Epithelial cell of prostate (primary cell): ENCODE measurements around the gene PERP.
"Not testable (repeated sequence)": the region's sequence is repeated elsewhere in the genome, so short reads cannot be mapped to it uniquely, and the experiment has no call there.

Source experiments
- DNase-seq: peaks from one replicate; pipeline ENCODE4 v3.0.0-alpha.2; 2011; ENCODE audit warnings: low read depth, low spot score
- H3K27ac ChIP-seq: fragments of 450-650 bp; 2 replicates; pipeline ENCODE4 v1.5.1; 2017; ENCODE audit warnings: mild to moderate bottlenecking

Gene PERP

DNA sequence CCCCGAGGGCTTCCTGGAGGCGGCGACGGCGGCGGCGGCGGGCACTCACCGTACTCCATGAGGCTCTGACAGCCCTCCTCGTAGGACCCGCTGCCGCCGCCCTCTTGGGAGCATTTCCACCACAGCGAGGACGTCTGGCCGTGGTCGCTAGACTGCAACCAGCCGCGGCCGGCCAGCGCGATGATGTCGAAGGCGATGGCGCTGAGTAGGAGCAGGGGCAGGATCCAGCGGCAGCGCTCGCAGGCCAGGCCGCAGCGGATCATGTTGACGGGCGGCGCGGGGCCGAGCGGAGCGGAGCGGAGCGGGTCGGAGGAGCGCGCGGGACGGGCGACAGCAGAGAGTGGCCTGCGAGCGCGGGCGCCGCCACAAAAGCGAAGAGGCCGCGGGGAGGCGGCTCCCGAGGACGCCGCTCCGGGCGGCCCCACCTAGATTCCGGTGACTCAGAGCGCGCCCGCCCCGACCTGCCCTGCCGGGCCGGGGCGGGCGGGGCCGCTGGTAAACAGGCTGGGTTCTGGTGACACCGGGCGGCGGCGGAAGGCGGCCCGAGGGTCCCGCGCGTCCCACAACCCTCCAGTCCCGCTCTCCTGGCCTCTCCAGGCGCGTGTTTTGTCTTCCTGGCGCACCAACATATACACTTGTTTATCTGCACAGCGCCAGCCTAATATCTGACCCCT is at the start of gene PERP:
TSS of gene PERP (minus strand) at position 342 of the 674 bp plus-strand sequence. CDS start at position 263, 79 bp downstream.
- no peak for DNase-seq
- peak within 1 kb of the TSS; percentile 97 for H3K27ac ChIP-seq

DNA sequence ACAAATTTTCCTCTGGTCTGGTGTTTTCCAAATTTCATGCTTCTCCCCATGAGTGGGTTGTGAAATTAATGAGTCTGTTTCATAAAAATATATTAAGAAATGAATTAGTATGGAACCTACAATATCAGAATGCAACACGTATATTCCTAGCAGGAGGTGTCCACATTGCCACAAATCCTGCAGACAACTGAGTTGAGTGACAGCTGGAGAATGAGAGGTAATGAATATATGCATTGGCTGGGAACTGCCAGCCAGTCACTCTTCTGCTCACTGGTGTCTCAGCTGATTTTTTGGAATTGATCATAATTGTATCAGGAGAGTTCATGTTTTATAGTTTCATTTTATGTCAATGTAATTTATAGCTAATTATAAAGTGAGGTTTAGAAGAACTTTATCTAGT is 48.2 kb upstream of the PERP start:
- no peak overlapping the region for H3K27ac ChIP-seq
- DNase-seq = no peak

DNA sequence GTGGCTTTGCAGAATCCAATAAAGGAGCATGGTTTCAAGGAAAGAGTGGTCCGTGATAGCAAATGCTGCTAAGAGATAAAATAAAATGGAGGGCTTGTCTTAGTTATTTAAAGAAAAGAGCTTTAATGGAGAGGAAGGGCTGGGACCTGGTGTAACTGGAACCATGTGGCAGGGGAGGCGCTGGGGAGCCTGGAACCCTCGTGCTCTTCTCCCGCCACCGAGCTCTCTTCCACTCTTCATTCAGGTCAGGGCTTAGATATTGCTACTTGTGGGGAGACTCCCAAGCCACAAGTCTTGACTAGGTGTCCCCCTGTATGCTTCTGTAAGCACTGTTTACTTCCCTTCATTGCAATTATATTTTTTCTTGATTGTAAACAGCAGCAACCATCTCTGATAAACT is 39.3 kb upstream of the PERP start:
- no peak for DNase-seq
- no peak overlapping the region for H3K27ac ChIP-seq

DNA sequence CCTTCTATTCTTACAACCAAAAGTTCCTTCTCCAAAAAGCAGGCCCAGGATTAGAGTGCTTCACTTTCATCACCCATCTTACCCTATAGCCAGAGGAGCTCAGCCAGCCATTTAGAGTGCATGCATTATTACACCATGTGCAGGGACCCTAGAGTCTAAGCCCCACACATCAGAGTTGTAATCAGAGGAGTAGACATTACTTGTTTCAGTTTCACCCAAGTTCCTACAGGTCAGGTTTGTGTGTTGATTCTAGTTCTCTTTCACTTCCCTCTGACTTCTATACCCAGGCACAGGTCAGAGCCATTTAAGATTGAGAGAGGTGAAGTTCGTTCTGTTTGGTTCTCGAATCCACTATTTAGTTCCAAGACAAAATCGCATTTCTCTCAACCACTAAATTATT is 38.2 kb upstream of the PERP start:
- no peak overlapping the region for H3K27ac ChIP-seq
- DNase-seq = no peak

DNA sequence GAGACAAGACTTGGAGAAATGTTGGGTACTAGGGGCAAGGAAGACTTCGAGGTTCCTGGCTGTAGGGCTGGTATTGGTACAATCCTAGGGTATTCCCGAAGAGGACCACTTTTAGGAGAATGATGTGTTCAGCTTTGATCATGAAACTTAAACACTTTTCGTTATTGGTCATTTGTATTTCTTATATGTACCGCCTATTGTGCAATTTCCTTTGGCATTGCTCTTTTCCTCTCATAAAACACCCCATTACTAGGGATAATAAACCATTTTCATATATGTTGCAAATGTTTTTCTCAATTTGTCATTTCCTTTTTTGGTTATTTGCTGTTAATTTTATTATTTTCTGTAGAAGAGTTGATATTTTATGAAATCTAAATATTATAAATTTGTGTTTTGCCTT is 35.6 kb upstream of the PERP start:
- no peak overlapping the region for H3K27ac ChIP-seq
- DNase-seq = no peak

DNA sequence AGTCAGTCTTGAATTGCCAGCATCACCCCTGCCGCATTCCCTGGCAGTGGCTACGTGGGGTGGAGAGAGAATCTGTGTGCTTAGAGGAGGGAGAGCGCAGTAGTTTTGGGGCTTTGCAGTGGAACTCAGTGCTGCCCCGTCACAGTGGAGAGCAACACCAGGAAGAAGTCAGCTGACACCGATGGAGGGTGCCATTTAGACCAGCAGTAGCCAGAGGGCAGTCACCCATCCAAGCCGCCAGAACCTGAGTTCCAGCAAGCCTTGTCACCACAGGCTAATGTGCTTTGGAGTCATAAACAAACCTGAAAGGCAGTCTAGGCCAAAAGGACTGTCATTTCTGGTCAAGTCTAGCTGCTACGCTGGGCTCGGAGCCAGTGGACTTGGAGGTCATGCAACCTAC is 22.0 kb upstream of the PERP start:
- H3K27ac ChIP-seq = no peak overlapping the region
- DNase-seq = no peak

DNA sequence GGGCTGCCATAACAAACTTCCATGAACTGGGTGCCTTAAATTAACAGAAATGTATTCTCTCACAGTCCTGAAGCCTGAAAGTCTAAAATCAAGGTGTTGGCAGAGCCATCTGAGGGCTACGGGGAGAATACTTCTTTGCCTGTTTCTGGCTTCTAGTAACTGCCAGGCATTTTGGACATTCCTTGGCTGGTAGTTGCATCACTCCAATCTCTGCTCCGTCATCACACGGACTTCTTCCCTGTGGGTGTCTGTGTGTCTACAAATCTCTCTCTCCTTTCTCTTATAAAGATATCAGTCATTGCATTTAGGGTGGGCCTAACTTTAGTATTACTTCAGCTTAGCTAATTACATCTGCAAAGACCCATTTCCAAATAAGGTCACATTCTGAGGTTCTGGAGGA is 20.9 kb upstream of the PERP start:
- no peak overlapping the region for H3K27ac ChIP-seq
- DNase-seq = no peak

DNA sequence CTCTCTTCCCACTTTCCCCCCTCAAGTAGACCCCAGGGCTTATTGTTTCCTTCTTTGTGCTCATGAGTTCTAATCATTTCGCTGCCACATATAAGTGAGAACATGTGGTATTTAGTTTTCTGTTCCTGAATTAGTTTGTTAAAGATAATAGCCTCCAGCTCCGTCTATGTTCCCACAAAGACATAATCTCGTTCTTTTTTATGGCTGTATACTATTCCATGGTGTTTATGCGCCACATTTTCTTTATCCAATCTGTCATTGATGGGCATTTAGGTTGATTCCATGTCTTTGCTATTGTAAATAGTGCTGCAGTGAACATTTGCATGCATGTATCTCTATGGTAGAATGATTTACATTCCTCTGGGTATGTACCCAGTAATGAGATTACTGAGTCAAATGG is 16.9 kb upstream of the PERP start:
- H3K27ac ChIP-seq = no peak overlapping the region
- no peak for DNase-seq

DNA sequence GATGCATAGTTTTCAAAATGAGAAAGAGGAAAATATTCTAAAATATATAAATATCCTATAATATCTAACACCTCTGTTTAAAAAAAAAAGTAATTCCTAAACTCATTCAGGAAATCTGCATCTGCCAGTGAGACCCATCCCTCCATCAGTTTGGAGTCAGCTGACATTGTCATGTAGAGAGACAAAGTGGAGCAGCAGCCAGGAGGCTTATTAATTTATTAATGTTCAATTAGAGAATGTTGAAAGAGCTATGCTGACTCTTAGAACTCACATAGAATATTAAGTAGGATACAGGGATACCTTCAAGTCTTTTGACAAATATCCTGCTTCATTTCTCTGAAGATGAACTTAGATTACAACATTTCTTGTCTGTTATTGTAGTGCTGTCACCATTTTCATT is 12.8 kb upstream of the PERP start:
- no peak overlapping the region for H3K27ac ChIP-seq
- no peak for DNase-seq

DNA sequence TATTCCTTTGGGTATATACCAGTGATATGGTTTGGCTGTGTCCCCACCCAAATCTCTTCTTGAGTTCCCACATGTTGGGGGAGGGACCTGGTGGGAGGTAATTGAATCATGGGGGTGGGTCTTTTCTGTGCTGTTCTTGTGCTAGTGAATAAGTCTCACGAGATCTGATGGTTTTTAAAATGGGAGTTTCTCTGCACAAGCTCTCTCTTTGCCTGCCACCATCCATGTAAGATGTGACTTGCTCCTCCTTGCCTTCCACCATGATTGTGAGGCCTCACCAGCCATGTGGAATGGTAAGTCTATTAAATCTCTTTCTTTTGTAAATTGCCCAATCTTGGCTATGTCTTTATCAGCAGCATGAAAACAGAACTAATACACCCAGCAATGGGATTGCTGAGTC is 12.0 kb upstream of the PERP start:
- H3K27ac ChIP-seq, DNase-seq: not testable (repeated sequence)

DNA sequence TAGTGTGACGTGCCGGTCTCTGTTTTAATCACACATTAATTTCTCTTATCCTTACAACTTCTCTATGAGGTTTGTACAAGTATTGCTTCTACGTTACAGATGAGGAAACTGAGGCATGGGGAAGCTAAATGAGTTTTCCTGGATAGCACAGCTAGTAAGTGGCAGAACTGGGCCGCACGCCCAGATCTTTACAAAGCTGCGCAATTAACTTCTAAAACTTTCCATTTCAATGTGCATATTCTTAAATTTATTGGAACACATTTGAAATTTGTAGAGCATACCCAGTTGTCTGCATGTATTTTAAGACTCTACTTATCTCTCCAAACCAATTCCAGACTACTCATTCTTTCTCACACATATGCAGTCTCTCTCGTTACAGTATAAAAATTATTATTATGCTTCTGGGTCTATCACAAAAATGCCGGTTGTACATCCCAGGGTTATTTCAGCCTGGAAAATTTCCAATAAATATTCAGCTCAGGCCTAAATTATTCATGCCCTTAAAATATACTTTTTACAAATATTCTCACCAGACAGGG is 10.2 kb upstream of the PERP start:
- DNase-seq = no peak
- no peak overlapping the region for H3K27ac ChIP-seq

DNA sequence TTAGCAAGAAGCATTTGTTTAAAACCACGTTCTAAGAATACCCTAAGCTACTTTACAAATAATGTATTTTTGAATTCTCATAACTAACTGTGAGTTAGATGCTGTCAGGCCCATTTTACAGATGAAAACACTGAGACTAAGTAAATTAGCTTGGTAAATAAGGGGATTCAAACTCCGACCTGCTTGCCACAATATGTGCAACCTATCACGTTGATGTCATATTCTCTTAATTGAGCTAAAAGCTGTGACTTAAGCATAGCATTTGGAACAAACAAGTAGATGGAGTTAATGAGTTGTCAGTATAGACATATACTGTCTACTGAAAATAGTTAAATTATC is 9.4 kb upstream of the PERP start:
- DNase-seq = no peak
- H3K27ac ChIP-seq = no peak overlapping the region

DNA sequence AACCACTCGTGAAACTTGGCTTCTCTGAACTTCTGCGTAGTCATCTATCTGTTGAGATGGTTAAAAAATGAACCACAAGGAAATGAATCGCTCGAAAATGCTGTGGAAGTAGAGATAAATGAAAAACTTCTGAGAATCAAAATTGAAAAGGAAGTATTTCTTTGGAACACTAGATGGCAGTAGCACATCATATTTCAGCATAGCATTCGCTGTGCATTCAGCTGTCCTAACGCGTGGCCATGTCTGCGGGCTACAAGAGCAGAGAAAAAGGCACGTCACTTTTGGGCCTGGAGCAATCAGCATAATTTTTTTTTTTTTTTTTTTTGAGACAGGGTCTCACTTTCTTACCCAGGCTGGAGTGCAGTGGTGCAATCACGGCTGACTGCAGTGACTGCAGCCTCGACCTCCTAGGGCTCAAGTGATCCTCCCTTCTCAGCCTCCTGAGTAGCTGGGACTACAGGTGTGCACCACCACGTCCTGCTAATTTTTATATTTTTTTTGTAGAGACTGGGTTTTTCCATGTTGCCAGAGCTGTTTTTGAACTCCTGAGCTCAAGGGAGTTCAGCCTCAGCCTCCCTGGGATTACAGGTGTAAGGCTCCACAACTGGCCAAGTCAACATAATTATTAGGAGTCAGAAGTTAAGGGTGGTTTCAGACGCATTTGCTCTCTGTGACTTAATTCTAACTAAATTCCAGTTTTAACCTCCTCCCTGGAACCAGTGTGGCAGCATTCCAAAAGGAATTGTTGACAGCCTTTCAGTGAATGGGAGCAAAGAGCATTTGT is 8.8 kb upstream of the PERP start:
- DNase-seq = no peak

DNA sequence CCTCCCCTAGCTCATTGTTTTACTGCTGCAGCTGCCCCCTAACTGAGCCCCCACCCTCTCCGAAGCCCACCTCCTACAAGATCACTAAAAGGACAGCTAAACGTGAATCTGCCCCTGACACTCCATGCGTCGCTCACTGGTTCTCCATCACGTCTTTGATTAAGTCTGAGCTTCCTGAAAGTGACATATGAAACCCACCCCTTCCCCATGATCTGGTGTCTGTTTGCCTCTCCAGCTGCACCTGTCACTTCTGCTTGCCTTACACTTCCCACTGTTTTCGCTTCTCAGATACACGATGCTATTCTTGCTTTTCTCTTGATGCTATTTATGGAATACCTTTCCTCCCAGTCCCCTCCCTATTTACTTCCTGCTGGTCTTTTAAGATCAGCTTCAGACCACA is 8.0 kb upstream of the PERP start:
- no peak overlapping the region for H3K27ac ChIP-seq
- DNase-seq = no peak

More for the DNA sequence above, 8.8 kb upstream of the PERP start:
- H3K27ac ChIP-seq = no peak overlapping the region

DNA sequence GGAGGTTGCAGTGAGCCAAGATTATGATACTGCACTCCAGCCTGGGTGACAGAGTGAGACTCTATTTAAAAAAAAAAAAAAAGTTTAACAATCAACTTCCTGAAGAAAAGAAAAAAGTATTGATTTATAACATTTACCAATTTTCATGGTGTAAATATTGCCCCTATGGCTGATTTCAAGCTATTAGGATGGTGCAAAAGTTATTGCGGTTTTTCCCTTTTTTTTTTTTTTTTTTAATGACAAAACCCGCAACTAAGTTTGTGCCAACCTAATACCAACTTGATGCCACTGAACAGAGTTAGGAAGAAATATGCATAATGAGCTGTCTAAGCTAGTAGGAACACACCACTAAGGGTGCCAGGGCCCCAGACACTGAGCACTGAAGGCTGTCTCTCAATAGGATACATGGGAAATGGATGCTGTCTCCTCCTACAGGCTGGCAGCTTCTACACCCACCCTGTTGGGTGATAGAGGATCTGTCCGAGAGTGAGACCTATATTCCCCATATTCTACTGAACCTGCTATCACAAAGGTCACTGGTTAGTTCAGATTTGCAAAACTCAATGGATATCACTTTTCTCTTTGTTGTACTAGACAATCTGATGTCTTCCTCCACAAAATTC is 6.5 kb upstream of the PERP start:
- DNase-seq = no peak
- no peak overlapping the region for H3K27ac ChIP-seq

DNA sequence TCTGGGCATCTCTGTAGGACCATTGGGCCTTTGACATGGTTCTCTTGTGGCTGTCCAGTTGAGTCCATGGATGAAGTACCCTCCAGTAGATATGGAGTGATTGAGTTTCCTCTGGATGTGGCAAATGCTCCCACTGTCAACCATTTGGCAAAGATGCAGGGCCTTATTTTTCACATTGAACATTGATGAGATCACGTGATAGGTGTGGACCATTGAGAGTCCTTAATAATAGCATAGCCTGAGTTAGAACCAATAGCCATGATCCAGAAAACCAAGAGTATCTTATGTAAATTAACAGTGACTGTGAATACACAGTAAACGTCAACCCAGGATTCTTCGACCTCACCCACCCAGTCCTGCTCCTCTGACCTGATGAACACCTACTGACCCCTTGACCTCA is 3.0 kb upstream of the PERP start:
- no peak overlapping the region for H3K27ac ChIP-seq
- no peak for DNase-seq

DNA sequence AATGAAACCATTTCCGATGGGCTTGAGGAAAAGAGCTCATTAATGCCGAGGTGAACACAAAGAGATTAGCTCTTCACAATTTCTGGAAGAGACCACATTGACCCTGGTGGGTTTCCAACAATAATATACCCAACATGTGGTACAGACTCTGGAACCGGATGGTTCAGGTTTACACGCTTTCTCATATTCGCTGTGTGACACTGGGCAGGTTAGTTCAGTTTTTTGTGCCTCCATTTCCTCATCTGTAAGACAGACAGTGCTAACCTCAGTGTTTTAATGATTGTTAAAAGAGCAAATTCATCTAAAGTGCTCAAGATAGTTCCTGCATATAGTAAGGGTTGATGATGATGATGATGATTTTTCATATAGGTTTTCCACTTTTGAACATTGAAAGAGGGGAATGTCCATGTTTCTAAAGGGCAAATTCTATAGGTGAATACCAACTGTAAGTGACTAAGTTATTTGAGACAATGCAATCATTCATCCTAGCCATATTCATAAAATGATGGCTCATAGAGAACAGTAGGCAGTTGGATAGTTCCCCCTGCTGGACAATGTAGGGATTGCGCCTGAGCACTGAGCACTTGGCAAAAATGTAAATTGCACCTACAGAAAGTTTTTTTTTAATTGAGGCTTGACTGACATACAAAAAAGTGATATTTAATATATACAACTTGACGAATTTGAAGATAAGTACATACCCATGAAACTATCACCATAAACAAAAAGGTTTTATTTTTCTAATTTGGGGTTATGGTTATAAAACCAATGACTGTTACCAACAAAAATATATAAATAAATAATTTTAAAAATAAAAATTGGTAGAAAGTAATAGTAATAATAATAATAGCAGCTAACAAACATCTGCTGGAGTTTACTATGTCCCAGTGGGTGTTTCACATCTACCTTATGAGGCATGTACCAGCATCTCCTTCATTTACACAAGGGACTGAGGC is 2.1 kb upstream of the PERP start:
- H3K27ac ChIP-seq = peak overlapping the region; percentile 97
- no peak for DNase-seq

DNA sequence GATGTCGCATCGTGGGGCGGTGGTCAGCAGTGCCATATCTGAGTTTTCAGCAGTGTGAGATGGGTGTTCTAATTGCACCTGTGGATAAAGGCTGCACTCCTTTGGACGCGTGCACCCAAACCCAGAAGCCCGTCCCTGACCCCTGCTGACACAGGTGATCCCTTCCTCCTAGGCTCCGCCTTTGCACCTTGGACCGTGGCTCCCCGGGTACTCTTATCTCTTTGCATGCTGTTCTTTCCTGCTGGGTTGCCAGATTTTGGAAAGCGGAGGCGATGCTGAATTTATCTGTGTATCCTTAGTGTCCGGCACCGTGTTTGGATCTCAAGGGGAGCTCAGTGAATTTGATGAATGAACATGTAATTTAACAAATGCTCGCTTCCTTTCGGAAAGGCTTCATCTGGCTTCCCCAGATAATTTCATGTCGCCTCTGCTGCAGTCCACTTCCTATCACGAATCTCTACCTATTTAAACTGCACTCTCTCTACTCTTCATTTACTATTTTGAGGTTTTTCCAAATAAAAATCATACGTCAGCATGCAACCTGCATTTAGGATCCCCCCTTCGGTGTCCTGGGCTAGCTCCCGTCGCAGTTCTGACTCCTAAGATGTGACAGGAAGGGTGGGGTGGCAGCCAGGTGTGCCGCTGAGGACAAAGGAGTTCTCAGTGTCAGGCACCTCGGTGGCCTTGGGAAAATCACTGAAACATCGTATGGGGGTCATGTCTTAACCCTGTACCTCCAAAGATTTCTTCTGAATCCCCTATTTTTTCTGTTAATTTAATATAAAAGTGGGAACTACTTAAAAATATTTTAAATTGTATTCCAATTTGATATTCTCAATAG is 753 bp upstream of the PERP start:
- H3K27ac ChIP-seq = peak overlapping the region; percentile 97
- no peak for DNase-seq

DNA sequence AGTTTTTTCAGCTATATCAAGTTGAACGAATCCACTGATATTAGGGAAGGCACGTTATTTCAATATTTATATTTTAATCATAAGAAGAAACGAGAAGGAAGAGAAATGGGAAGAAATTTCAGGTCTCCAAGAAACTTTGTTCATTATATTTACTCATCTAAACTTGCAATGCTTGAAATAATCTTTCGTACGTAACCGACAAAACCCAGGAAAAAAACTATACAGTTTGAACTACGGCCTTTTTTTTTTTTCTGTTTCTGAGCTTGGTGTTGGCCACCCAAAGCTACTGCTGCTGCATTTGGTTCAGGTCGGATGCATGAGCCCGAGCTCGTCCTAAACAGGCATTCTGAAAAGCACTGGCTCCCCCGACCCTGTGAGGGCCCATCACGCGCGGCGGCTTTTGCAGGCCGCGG is 548 bp downstream of the PERP start:
- peak overlapping the region; percentile 97 for H3K27ac ChIP-seq
- no peak for DNase-seq
